Mucosa of gallbladder (tissue), 1 donor: ENCODE results near the gene ABI2. TPM values are rescaled to one million over a fixed set of nuclear protein-coding genes. Genes with fewer than 3 reads are reported as not detected.
"Not testable (repeated sequence)": the region's sequence is repeated elsewhere in the genome, so short reads cannot be mapped to it uniquely, and the experiment has no call there.

Experiments used
- DNase-seq: peaks from one replicate; pipeline ENCODE4 v3.0.0-alpha.2; 2020; ENCODE audit warnings: low spot score
- total RNA-seq: library from RNA; stranded (reverse); gene quantifications from one replicate; pipeline ENCODE4 v1.2.1, GENCODE V29; 2021
- donor health status: DM: no; HTN: no; CAD: no.

The ABI2 gene
- total RNA-seq, 1 donor from 2014 or later: 64.8 TPM

DNA sequence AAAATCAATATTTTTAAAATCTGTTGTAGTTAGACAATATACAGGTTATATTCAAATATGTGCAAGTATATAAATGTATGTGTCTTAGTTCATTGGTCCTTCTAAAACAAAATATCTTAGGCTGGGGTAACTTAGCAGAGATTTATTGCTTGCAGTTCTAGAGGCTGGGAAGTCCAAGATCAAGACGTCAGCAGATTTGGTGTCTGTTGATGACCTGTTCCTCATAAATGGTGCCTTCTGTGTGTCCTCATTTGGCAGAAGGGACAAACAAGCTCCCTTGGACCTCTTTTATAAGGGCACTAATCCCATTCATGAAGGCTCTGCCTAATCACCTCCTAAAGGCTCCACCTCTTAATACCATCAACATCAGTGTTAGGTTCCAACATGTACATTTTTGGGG is 31.3 kb downstream of the ABI2 start:
- no peak for DNase-seq

DNA sequence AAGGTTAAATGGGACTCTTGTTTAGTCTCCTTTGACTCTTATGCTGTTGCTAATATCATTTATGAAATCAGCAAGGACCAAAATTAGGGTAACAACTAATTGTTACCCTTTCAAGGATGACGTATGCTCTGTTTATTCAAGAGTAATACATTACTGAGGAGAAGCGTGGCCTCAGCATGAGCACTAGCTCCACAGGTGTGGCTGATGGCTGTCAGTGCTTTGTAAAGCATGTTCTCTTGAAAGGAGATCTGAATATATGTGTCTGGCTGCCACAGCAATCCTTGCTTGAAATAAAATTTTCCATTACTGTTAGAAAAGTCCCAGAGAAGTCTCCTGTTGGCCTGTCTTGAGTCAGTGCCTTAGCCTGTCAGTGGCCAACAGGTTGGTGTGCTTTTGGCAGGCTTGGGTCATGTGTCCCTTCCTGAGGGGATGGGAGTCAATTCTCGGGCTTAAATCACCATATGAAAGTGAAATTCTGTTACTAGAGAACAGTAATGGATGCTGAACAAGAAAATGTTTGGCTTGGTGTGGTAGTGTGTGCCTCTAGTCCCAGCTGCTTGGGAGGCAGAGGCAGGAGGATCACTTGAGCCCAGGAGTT is 32.7 kb downstream of the ABI2 start:
- DNase-seq: no peak

DNA sequence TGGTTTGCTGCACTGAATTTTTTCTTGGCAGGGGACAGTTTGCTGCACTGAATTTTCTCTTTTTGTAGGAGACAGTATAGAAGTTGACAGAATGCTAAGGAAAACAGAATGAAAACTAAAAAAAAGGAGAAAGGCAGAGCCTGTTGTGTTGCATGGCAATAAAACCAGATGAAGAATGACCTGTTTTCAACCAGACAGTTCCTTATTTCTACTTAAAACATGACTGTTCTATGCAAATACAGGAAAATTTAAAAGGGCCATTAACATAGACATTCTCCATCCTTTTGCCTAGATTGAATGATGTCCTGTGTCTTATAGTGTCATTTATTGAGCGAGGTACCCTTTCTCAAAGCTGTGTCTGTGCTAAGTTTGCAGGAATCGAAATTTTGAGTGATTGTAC is 33.3 kb downstream of the ABI2 start:
- no peak for DNase-seq

DNA sequence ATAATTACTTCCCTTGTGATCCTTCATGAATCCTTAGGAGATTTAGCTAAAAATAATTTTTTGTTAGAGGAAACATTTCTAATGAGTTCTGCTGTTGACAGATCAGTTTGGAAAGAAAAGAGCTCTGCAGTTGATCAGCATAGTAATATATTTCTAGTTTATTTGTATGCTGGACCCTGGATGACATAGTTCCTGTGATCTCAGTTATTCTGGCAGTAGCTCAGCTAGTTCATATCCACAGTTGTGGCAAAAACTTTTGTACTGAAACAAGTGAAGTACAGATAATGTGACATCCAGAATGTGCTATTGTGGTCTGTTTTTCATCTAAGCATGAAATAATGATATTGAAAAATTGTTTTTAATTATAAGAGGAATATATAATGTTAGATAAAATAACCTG is 33.7 kb downstream of the ABI2 start:
- DNase-seq: no peak

DNA sequence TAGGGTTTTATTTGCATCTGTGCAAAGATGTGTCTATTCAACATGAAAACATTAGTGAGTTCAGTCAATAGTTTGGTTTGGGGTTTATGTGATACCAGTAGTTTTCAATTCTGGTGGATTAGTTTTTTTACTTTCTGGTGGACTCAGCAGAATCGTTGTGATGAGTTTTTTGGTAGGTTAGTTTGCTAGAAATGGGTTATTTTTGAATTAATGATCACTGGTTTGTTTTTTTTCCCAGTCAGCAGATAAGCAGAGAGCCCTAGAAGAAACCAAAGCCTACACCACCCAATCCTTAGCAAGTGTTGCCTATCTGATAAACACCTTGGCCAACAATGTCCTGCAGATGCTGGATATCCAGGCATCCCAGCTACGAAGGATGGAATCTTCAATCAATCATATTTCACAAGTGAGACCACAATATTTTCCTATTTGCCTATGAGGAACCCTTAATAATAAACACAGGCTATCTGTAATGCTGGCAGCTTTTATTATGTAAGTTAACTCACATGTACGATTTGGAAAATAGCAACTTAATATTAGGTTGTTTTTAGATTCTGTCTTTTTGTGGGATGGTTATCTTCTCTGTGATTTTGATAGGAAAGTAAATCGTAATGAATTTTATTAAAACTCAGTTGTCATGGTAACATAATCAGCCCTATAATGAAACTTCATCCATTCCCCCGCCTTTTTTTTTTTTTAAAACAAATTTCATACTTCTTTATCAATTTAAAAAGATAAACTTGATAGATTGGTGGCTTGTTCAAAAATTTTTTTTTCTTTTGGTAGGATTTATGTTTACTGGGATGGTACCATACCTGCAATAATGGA is 38.7 kb downstream of the ABI2 start:
- no peak for DNase-seq

DNA sequence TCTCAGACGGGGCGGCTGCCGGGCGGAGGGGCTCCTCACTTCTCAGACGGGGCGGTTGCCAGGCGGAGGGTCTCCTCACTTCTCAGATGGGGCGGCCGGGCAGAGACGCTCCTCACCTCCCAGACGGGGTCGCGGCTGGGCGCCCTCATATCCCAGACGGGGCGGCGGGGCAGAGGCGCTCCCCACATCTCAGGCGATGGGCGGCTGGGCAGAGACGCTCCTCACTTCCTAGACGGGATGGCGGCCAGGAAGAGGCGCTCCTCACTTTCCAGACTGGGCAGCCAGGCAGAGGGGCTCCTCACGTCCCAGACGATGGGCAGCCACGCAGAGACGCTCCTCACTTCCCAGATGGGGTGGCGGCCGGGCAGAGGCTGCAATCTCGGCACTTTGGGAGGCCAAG is 44.5 kb downstream of the ABI2 start:
- not testable (repeated sequence) for DNase-seq

DNA sequence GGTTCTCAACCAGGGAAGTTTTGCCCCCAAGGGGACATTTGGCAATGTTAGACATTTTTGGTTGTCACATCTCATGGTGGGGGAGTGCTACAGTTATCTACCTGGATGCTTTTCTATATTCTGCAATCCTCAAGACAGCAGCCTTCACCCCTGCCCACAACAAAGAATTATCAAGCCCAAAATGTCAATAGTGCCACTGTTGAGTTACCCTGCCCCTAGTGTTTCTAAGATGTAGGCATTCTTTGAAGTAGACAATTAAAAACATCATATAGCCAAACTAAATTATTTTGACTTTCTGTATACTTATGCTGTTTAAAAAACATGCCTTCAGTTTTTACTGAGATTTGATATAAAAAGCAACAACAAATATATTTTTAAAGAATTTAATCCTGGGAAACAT is 48.0 kb downstream of the ABI2 start:
- DNase-seq: no peak

DNA sequence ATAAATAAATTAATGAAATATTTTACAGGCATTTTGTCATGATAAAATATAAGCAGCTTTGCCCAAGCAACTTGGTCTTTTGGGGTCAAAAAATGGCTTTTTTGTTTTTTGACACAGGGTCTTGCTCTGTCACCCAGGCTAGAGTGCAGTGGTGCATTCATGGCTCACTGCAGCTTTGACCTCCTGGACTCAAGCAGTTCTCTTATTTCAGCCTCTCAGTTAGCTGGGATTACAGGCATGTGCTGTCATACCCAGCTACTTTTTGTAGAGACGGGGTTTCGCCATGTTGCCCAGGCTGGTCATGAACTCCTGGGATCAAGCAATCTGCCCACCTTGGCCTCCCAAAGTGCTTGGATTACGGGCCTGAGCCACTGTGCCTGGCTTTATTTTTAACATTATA is 51.0 kb downstream of the ABI2 start:
- no peak for DNase-seq

DNA sequence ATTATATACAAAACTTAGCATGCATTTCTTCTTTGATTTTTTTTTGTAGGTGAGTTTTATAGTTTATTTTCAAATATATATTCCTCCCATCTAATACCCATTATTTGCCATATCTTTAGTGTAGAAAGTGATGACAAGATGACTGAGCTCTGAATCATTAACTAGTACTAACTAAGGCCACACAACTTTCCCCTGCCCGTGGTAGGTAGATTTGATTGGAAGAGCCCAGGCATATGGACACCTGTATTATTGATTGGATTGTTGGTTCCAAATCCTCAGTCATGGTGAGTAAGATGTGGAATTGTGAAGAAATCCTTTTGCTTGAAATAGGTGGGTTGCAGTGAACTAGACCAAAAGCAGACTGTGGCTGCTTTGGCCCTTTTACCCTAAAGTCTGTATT is 54.8 kb downstream of the ABI2 start:
- DNase-seq: no peak

DNA sequence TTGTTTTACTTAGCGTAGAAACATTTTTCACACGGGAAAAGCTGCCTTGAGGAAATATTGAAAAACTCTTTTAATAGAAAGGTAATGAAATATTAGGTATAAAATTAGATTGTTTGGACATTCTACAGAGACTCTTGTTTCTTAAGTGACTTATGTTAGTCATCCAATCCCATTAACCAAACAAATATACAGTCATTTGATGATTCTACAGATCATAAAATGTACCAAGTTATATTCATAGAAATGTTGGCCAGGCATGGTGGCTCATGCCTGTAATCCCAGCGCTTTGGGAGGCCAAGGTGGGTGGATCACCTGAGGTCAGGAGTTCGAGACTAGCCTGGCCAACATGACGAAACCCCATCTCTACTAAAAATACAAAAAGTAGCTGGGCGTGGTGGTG is 60.0 kb downstream of the ABI2 start:
- DNase-seq: not testable (repeated sequence)

DNA sequence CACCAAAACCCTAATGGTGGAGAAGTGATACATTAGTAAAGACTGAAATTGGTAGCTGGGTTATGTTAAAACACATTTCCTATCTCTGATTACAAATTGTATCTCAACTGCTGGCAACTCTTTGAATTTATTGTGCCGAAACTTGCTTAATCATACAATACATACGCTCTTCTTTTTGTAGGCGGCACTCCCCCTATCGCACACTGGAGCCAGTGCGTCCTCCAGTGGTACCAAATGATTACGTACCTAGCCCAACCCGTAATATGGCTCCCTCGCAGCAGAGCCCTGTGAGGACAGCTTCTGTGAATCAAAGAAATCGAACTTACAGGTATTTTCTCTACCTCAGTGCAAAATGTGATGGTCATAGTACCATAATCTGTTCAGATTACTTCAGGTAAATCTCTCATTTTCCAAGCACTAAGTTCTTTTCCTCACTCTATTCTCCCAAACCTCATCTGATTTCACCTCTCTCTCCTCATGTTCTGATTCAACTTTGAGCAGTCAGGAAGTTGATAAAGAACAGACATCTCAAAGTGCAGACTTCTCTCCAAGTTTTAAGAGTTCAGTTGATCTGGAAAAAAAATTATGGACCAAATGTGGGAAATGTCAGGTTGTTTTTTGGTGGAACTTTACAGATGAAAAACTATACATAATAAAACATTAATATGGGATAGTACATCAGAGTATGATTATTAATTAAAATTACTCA is 66.5 kb downstream of the ABI2 start:
- no peak for DNase-seq

DNA sequence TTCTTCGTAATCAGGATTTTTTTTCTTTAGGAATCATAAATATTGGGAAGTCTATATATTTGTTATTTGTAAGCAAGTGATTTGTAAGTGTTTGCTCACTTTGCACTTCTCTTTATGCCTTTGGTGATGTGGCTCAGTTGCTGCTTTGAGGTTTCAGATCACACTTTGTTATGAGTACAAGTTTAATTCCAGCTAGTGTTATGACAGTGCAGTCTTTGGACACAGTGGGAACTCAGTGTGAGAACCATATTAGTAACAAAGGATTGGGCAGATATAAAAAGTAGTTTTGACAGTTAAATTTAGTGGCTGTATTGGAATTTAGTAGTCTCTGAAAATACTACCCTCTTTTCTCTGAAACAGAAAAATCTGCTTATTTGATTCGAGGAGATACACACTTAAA is 67.7 kb downstream of the ABI2 start:
- DNase-seq: no peak

DNA sequence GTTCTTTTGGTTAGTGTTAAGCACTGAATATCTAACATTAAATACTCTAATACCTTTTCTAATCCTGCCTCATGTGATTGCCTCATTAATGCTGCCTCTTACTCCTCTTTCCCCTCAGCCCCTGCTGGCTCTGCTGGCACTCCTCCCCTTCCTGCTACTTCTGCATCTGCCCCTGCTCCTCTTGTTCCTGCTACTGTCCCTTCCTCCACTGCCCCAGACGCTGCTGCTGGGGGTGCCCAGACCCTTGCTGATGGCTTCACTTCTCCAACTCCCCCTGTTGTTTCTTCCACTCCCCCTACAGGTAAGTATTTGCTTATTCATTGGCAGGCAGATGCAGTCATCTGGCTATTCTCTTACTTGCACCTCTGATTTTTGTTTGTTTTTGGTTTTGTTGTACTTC is 68.5 kb downstream of the ABI2 start:
- no peak for DNase-seq

DNA sequence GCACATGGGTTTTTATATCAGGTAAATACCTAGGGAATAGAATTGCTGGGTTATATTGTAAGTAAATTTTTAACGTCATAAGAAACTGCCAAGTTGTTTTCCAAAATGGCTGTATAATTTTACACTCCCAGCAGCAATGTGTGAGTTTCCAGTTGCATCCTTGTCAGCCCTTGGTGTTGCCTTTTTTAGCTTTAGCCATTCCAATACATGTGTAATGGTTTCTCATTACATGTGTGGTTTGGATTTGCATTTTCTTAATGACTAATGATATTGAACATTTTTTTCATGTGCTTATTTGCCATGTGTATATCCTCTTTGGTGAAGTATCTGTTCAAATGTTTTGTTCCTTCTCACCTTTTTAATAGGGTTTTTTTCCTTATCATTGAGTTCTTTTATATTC is 70.8 kb downstream of the ABI2 start:
- DNase-seq: no peak

DNA sequence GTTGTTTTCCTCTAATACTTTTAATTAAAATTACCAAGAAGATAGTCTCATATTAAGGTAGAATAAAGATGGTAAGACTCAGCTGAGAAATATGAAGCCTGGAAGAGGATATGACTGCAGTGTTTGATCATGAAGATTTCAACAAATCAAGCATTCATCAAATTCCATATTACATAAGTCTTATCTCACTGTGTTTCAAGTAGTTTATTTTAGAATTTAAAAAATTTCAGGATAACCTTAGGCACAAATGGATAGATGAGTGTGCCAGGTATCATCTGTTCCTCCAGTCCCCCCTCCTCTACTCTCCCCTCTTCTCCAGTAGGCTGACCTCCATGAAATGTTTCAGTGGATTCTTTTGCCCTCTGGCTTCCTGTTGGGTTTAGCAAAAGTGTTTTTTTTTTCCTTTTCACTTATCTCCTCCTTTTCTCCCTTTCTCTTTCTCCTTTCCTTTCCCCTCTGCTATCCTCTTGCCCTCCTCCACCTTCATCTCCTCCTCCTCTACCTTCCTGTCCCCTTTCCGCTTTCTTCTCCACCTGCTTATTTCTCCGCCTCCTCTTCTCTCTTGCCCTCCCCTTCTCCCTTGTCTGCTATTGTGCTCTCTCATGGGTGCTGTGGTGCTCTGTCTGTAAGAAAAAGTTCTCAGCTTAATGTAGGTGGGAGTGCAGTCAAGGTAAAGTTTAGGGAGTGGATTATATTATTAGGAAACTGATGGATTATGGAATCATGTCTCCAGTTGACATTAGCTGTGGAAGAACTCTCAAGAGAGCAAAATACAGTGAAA is 72.8 kb downstream of the ABI2 start:
- no peak for DNase-seq

DNA sequence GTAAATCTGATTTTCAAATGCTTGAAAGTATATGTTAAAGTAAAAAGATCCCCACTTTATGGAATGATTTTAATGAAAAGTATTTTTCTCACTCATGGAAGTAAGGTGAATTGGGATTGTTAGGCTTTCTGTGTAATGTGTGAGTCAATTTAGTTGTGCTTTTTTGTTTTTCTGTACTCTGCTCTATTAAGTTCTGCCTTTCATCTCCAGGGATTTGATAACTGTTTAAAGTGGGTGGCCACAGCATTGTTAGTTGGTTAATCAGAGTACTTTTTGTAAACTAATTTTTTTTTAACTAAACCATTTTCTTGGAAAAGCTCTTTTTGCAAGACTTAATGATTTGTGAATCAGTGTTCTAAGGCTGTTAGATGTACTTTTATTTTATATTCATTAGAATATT is 76.8 kb downstream of the ABI2 start:
- no peak for DNase-seq

DNA sequence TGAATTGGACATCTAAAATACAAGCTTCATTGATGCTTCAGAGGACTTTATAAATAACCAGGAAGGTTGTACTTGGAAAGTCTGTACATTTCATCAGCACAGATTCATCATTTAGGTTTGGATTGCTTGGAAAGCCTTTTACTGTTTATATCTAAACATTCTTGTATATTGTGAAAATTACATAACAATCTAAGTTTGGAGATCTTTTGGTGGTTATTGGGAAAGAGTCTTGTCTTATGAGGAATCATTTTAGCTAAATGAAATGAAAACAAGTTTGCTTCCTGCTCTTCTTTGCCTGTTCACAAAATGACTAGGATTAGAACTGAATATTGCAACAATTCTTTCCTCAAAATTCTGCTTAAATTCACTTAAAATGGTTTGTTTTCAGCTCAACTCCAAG is 79.3 kb downstream of the ABI2 start:
- no peak for DNase-seq

DNA sequence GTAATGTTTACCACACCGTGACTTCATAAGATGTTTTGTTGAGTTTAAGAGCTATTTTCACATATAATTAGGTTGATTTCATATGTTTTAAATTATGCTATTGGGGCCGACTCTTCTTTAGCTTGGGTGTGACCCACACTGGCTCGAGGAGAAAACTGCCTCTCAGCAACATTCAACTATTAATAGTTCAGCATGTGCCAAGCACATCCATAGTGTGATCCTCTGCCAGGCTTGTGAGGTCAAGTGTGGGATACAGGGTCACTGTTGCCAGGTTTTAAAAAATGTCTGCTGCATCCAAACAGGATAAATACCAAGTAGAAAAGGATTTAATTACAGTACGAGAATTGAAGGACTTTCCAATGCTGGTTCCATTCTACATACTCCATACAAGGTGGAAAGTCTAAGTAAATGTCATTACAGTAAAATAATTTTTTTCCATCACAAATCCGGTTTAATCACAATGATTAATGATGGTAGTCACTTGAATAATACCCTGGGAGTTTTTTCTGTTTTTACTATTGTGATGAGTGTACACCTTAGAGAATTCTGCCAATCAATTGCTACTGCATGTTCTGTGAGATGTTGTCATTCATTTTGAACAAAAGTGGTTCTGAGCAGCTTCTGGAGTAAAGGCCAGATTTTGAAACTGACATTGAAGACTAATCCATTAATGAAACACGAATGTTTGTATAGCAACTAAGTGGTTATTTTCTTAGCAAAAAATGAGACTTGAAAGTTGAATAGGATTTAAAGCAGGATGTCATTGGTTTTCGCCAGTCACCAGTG is 84.5 kb downstream of the ABI2 start:
- no peak for DNase-seq

DNA sequence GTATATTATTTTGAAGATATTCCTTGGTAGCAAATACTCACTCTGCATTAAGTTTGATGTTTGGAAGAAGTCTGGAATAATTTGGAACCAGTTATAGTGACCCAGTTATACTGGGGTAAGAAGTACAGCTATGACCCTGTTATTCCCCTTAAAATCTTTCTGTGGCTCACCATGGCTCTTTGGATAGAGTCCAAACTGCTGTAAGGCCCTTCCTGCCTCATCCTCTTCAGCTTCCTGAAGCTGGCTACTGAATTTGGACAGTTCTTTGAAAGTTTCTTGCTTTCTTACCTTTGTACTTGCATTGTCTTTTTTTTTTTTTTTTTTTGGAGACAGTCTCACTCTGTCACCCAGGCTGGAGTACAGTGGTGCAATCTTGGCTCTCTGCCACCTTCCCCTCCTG is 85.6 kb downstream of the ABI2 start:
- DNase-seq: no peak

DNA sequence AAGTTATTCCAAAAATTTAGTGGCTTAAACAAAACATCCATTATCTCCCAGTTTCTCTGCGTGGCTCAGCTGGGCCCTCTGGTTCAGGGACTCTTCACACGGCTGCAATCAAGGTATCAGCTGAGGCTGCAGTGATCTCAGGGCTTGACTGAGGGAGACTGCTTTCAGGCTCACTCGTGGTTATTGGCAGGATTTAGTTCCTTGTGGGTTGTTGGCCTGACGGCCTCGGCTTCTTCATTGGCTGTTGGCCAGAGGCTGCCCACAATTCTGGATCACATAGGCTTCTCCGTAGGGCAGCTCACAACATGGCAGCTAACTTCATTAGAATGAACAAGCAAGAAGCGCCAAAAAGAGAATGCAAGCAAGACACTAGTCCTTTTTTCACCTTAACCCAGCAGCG is 90.1 kb downstream of the ABI2 start:
- DNase-seq: no peak

DNA sequence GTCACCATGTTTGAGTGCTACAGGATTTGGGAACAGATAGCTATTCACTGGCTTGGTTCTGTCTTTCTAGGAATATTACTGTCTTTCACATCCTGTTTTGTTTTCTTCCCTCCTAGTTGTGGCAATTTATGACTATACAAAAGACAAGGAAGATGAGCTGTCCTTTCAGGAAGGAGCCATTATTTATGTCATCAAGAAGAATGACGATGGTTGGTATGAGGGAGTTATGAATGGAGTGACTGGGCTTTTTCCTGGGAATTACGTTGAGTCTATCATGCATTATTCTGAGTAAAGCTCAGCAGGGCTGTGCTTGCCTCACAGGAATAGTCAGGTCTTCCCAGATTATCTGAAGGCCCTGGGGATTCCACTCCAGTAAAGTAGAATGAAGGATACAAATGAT is 98.9 kb downstream of the ABI2 start:
- DNase-seq: no peak

DNA sequence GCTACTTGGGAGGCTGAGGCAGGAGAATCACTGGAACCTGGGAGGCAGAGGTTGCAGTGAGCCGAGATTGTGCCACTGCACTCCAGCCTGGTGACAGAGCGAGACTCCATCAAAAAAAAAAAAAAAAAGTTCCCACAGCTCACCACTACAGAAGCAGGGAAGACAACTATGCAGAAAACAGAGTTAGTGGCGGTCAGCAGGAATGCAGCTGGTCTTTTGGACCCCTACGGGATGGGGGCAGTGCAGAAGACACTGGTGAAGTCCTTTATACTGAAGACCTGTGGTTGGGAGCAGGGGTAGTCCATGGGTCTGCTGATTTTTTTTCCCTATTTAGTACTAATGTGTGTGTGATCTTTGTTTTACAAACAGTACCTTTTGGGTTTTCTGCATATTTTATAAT is 101.4 kb downstream of the ABI2 start:
- DNase-seq: not testable (repeated sequence)
